Gastrocnemius medialis (tissue), 4 donors: ENCODE measurements around the gene ASIC5. TPM values are rescaled to one million over a fixed set of nuclear protein-coding genes. Genes with fewer than 3 reads are reported as not detected.

Experiments
- ATAC-seq, 2 donors: fragments of 150-250 bp; one replicate each; pipeline ENCODE4 v1.9.1; 2016
- DNase-seq, 2 donors: peaks; one replicate each; pipeline ENCODE4 v3.0.0-alpha.2; 2019
- H3K27ac ChIP-seq, 4 donors: fragments of 200-600 bp; sonication (generic); 1 replicate in 1 of 4; 2 replicates in 3 of 4; pipeline ENCODE4 v1.5.1; 2016 to 2018; ENCODE audit warnings: mild to moderate bottlenecking in 2 of 4, moderate library complexity in 1 of 4
- H3K27me3 ChIP-seq, 3 donors: fragments of 200-600 bp; sonication (generic) in 2 of 3; 1 replicate in 1 of 3; 2 replicates in 2 of 3; pipeline versions ENCODE4 v1.5.1 to v1.6.0; 2016 to 2019; ENCODE audit warnings: mild to moderate bottlenecking in 1 of 3, moderate library complexity in 1 of 3
- H3K36me3 ChIP-seq, 2 donors: fragments of 200-600 bp; sonication (generic) in 1 of 2; one replicate each; pipeline ENCODE4 v1.5.1; 2017 to 2018
- H3K4me1 ChIP-seq, 2 donors: fragments of 200-600 bp; sonication (generic) in 1 of 2; one replicate each; pipeline ENCODE4 v1.5.1; 2016 to 2017; ENCODE audit warnings: mild to moderate bottlenecking in 2 of 2
- H3K4me3 ChIP-seq, 4 donors: fragments of 200-600 bp; sonication (generic) in 3 of 4; 1 replicate in 1 of 4; 2 replicates in 3 of 4; pipeline ENCODE4 v1.5.1; 2016 to 2019; ENCODE audit warnings: mild to moderate bottlenecking in 2 of 4
- H3K9me3 ChIP-seq, 3 donors: fragments of 200-600 bp; sonication (generic) in 2 of 3; 1 replicate in 1 of 3; 2 replicates in 2 of 3; pipeline ENCODE4 v1.5.1; 2016 to 2019
- POLR2A ChIP-seq, 2 donors: fragments of 450-650 bp; IDR thresholded peaks; one replicate each; pipeline ENCODE4 v1.6.1; 2017; ENCODE audit warnings: antibody characterized with exemption in 2 of 2, mild to moderate bottlenecking in 2 of 2, moderate library complexity in 2 of 2
- in situ Hi-C, 4 donors: fragments of 200-750 bp; cut with MboI; loops; one replicate each; pipeline versions ENCODE4 v1.15.0 to v1.8.0; 2017; ENCODE audit warnings: low sequenced_read_pairs in 4 of 4
- intact Hi-C: fragments of 100-400 bp; cut with DNase I; formaldehyde crosslinking; loops from one replicate; pipeline ENCODE4 v1.15.1; 2023; ENCODE audit warnings: low total_unique reads
- total RNA-seq, 4 donors: library from RNA; depleted of rRNA; stranded (reverse); fragments of >200 nt; gene quantifications; one replicate each; pipeline versions ENCODE4 v1.1.0 to v1.2.3, GENCODE V29; 2016
- TF ChIP-seq, protein P1 (sequence below), 5 experiments: fragments of 450-650 bp in 3 of 5; fragments of 200-600 bp in 2 of 5; sonication (generic) in 2 of 5; IDR thresholded peaks in 4 of 5; conservative IDR thresholded peaks in 1 of 5; 1 replicate in 4 of 5; 2 replicates in 1 of 5; pipeline ENCODE4 v1.5.1; 2016 to 2019; ENCODE audit warnings: antibody characterized with exemption in 5 of 5, mild to moderate bottlenecking in 3 of 5, moderate library complexity in 3 of 5

The ASIC5 gene
- total RNA-seq, 4 donors from 2014 or later: not detected

DNA sequence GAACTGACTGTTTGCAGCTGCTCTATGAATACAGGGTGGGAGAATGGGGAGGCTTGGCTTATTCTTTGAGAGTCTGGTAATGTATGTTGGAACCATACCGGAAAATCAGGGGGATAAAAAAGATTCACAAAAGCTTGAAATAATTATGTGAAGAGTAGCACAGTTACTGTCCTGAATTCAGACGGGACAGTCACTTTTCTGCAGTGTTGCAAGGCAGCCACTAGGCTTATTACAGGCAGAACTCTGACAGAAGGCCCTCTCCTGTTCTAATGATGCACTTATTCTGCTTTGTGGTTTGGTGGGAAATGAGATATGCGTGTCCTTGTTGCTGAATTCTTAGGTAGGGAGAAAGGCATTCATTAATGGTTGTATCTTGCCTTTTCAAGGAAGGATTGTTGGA, 70.1 kb downstream of the ASIC5 start:
- Histone ChIP-seq H3K27me3 (no peaks in the 10 kb centered on the region), H3K9me3 (no peaks in the 10 kb centered on the region), H3K36me3 (no peaks in the 10 kb centered on the region), H3K4me1 (no peaks in the 10 kb centered on the region), H3K27ac (no peak overlapping the region), H3K4me3 (no peak overlapping the region)
- in situ Hi-C loops (loop anchor here in 2 of 4 donors (10.0 kb wide), 1 partner anchor 351 kb away; no protein-coding TSS in a partner anchor), intact Hi-C loops (no loop called here)
- DNase-seq: no peak
- TF ChIP-seq, protein P1, sequence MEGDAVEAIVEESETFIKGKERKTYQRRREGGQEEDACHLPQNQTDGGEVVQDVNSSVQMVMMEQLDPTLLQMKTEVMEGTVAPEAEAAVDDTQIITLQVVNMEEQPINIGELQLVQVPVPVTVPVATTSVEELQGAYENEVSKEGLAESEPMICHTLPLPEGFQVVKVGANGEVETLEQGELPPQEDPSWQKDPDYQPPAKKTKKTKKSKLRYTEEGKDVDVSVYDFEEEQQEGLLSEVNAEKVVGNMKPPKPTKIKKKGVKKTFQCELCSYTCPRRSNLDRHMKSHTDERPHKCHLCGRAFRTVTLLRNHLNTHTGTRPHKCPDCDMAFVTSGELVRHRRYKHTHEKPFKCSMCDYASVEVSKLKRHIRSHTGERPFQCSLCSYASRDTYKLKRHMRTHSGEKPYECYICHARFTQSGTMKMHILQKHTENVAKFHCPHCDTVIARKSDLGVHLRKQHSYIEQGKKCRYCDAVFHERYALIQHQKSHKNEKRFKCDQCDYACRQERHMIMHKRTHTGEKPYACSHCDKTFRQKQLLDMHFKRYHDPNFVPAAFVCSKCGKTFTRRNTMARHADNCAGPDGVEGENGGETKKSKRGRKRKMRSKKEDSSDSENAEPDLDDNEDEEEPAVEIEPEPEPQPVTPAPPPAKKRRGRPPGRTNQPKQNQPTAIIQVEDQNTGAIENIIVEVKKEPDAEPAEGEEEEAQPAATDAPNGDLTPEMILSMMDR (IDR thresholded peaks at IDR 0.05 in 4 of 5, conservative IDR thresholded peaks at IDR 0.05 in 1 of 5): peak in 1 of 5 experiments; percentile 19
- TF ChIP-seq POLR2A (IDR thresholded peaks at IDR 0.05): no peak
- no peak for ATAC-seq

DNA sequence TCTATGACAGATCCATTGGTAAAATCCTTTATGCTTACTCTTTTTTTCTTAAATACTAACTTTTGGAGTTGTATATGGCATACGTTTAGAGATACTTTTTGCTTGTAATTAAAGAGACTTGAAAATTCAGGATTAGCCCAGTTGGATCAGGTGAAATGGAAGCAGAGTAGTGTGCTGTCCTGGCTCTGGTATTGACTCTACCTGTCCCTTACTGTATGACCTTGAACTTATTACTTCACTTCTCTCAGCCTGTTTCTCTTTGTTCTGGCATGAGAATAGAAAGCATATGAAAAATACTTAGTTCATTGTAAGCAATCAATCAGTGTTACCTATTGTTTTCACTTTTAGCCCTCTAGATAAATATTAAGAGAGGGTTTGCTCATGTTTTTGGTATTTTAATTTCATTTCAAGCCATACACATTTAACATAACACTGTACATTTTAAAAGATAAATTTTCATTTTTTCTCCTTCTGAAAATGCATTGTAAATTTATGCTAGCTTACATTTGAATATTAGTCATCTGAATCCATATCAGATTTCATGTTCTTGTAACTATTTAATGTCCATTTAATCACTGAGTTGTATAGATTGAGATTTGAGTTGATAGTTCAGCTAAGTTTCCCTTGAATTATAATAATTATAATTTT, 71.4 kb downstream of the ASIC5 start:
- H3K4me1 ChIP-seq: no peaks in the 10 kb centered on the region
- no peak overlapping the region for H3K27ac ChIP-seq
- no peaks in the 10 kb centered on the region for H3K27me3 ChIP-seq
- no peak overlapping the region for H3K4me3 ChIP-seq
- intact Hi-C loops (no loop called here), in situ Hi-C loops (loop anchor here in 2 of 4 donors (10.0 kb wide), 1 partner anchor 350 kb away; no protein-coding TSS in a partner anchor)
- no peaks in the 10 kb centered on the region for H3K9me3 ChIP-seq
- DNase-seq: no peak
- ATAC-seq: no peak
- TF ChIP-seq, protein P1 (IDR thresholded peaks at IDR 0.05 in 4 of 5, conservative IDR thresholded peaks at IDR 0.05 in 1 of 5): no peak
- TF ChIP-seq POLR2A (IDR thresholded peaks at IDR 0.05): no peak
- no peaks in the 10 kb centered on the region for H3K36me3 ChIP-seq

DNA sequence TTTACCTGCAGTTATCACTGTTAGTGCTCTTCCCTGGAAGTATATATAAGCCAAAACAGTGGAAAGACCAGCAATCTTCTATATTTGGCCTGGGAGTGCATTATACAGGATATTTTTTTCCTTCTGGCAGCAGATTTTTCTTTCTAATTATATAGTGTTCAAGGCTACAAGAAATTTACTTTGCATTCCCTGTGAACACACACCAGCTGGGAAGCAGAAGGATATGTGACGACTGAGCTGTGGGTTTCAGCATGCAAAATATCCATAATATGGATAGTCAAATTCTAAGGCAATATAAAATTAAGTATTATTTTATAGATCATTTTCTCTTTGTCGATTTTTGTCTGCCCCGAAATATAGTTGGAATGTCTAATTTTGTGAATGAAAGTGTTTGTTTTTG, 76.1 kb downstream of the ASIC5 start:
- H3K27me3 ChIP-seq: no peaks in the 10 kb centered on the region
- intact Hi-C loops: no loop called here
- H3K4me3 ChIP-seq: no peak overlapping the region
- DNase-seq (no peak), ATAC-seq (no peak)
- H3K27ac ChIP-seq: no peak overlapping the region
- H3K4me1 ChIP-seq: no peaks in the 10 kb centered on the region
- no peaks in the 10 kb centered on the region for H3K36me3 ChIP-seq
- in situ Hi-C loops: loop anchor here in 3 of 4 donors (10.0 kb wide), 1 partner anchor 345 kb away; no protein-coding TSS in a partner anchor
- no peaks in the 10 kb centered on the region for H3K9me3 ChIP-seq
- no peak for TF ChIP-seq POLR2A (IDR thresholded peaks at IDR 0.05)
- TF ChIP-seq, protein P1 (IDR thresholded peaks at IDR 0.05 in 4 of 5, conservative IDR thresholded peaks at IDR 0.05 in 1 of 5): no peak

DNA sequence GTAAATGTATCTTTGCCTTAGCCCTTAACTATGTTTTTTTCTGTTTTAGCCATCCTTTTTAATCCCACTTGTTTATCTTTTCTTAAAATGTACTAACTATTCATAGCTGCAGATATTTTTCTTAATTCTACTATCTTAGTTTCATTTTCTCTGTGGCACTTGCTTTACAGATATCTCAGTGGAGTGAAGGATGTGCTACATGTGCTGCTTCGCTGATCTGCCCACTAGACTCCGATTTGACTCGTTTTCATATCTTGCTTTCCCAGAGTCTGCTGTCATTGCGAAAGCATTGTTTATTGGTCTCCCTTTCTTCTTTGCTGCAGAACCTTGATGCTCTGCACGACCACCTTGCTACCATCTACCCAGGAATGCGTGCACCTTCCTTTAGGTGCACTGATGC, 76.7 kb downstream of the ASIC5 start:
- TF ChIP-seq POLR2A (IDR thresholded peaks at IDR 0.05): no peak
- TF ChIP-seq, protein P1 (IDR thresholded peaks at IDR 0.05 in 4 of 5, conservative IDR thresholded peaks at IDR 0.05 in 1 of 5): no peak
- DNase-seq (no peak), ATAC-seq (no peak)
- Histone ChIP-seq H3K4me3 (peak overlapping the region in 1 of 4 donors; percentile 27), H3K9me3 (no peaks in the 10 kb centered on the region), H3K36me3 (no peaks in the 10 kb centered on the region), H3K4me1 (no peaks in the 10 kb centered on the region), H3K27me3 (no peaks in the 10 kb centered on the region), H3K27ac (no peak overlapping the region)
- intact Hi-C loops (no loop called here), in situ Hi-C loops (loop anchor here in 1 of 4 donors (10.0 kb wide), 1 partner anchor 345 kb away; no protein-coding TSS in a partner anchor)
